Naive thymus-derived CD8-positive, alpha-beta T cell (primary cell): Measurements from ENCODE around the gene ERBB3. TPM values are rescaled to one million over a fixed set of nuclear protein-coding genes. Genes with fewer than 3 reads are reported as not detected.

Source experiments
- ATAC-seq, 2 donors: fragments of 150-1000 bp; cut with Tn5 transposase in 1 of 2; sonication (Bioruptor Pico), chemical (Tn5 transposase) in 1 of 2; 1 replicate in 1 of 2; 2 replicates in 1 of 2; pipeline ENCODE4 v1.10.0; 2021; ENCODE audit warnings: mild to moderate bottlenecking in 2 of 2, moderate library complexity in 2 of 2
- POLR2A ChIA-PET: fragments of 350-600 bp; sonication (Branson Sonifier 250); formaldehyde crosslinking; loops from one replicate; lab custom pipeline; 2021; ENCODE audit warnings: antibody characterized with exemption; lab: Charles Lee
- DNase-seq, 10 donors: peaks; one replicate each; pipeline versions ENCODE4 v3.0.0 to v3.0.0-alpha.2; 2020 to 2022
- H3K27ac Mint-ChIP-seq, 10 donors: one replicate each; pipeline ENCODE4 v1.8.0; 2020 to 2022; ENCODE audit warnings: mild to moderate bottlenecking in 10 of 10, mixed read lengths in 10 of 10, moderate library complexity in 4 of 10, inconsistent platforms in 1 of 10
- H3K27me3 Mint-ChIP-seq, 5 donors: one replicate each; pipeline ENCODE4 v1.8.0; 2021 to 2022; ENCODE audit warnings: mixed read lengths in 5 of 5
- H3K36me3 Mint-ChIP-seq, 3 donors: one replicate each; pipeline ENCODE4 v1.8.0; 2020 to 2022; ENCODE audit warnings: mixed read lengths in 3 of 3, mild to moderate bottlenecking in 2 of 3, inconsistent platforms in 1 of 3
- H3K4me1 Mint-ChIP-seq, 4 donors: one replicate each; pipeline ENCODE4 v1.8.0; 2021 to 2022; ENCODE audit warnings: mixed read lengths in 4 of 4
- H3K4me3 Mint-ChIP-seq, 10 donors: one replicate each; pipeline ENCODE4 v1.8.0; 2020 to 2022; ENCODE audit warnings: mild to moderate bottlenecking in 10 of 10, mixed read lengths in 10 of 10, moderate library complexity in 6 of 10, inconsistent platforms in 1 of 10
- H3K9me3 Mint-ChIP-seq, 9 donors: one replicate each; pipeline ENCODE4 v1.8.0; 2020 to 2022; ENCODE audit warnings: mixed read lengths in 9 of 9, mild to moderate bottlenecking in 3 of 9, inconsistent platforms in 1 of 9, moderate library complexity in 1 of 9
- polyA plus RNA-seq, 3 donors: library from polyadenylated mRNA; unstranded; fragments of 300-500 nt; fragmentation: Illumina TruSeq; gene quantifications; one replicate each; pipeline ENCODE4 v1.2.3, GENCODE V29; 2021
- total RNA-seq, 8 experiments: library from RNA in 2 of 8; stranded (reverse) in 2 of 8; gene quantifications; one replicate each; pipeline ENCODE4 v1.2.3 and lab custom pipeline; 2021 to 2026

ERBB3 gene
- total and polyA plus RNA-seq, 5 experiments from 2014 or later = 1.3 to 26.0 (median 3.3) TPM

GRCh38 chr12:56102683-56103065, 22.7 kb downstream of the ERBB3 start:
- no peaks in the 10 kb centered on the region for H3K27me3 Mint-ChIP-seq

GRCh38 chr12:56103066-56103711, 23.2 kb downstream of the ERBB3 start:
- Mint-ChIP-seq H3K9me3 (no peaks in the 10 kb centered on the region), H3K36me3 (peaks cover 0 to 23% (median 7%) of the 10 kb centered on the region in 3 donors), H3K27me3 (no peaks in the 10 kb centered on the region), H3K4me1 (peaks cover 35 to 73% (median 62%) of the 10 kb centered on the region in 4 donors), H3K4me3 (peak overlapping the region; percentile 93 to 100 (median 98)), H3K27ac (peak overlapping the region; percentile 97 to 99 (median 98))
- ATAC-seq (peak; percentile 23 to 26), DNase-seq (peak in 4 of 10 donors; percentile 26 to 65 (median 62))
- POLR2A ChIA-PET = interaction anchor here (0.6 to 6.2 kb wide), 33 partner anchors 9 to 520 kb away, joined by 3 to 236 read pairs (median 9); partner anchors contain the start of genes CNPY2, DGKA, DNAJC14 and ERBB3

More at GRCh38 chr12:56102683-56103065, 22.7 kb downstream of the ERBB3 start:
- H3K27ac Mint-ChIP-seq = peak overlapping the region; percentile 97 to 99 (median 98)
- no peak for ATAC-seq
- no peak for DNase-seq
- POLR2A ChIA-PET = interaction anchor here (0.5 to 6.2 kb wide), 29 partner anchors 8 to 1681 kb away, joined by 3 to 236 read pairs (median 10); partner anchors contain the start of genes CNPY2, DGKA, ERBB3 and ESYT1
- H3K36me3 Mint-ChIP-seq = peaks cover 0 to 18% (median 3%) of the 10 kb centered on the region in 3 donors
- peak overlapping the region; percentile 93 to 100 (median 98) for H3K4me3 Mint-ChIP-seq
- no peaks in the 10 kb centered on the region for H3K9me3 Mint-ChIP-seq
- peaks cover 37 to 73% (median 63%) of the 10 kb centered on the region in 4 donors for H3K4me1 Mint-ChIP-seq

- Mint-ChIP-seq H3K36me3 (peaks cover 0 to 28% (median 9%) of the 10 kb centered on the region in 3 donors), H3K4me3 (peak overlapping the region; percentile 93 to 100 (median 98)), H3K27ac (peak overlapping the region; percentile 97 to 99 (median 98)), H3K27me3 (no peaks in the 10 kb centered on the region), H3K9me3 (no peaks in the 10 kb centered on the region), H3K4me1 (peaks cover 35 to 73% (median 62%) of the 10 kb centered on the region in 4 donors)
- DNase-seq (peak in 1 of 10 donors; percentile 10), ATAC-seq (peak in 1 of 2 donors; percentile 2)
- POLR2A ChIA-PET = interaction anchor here (0.6 to 6.2 kb wide), 40 partner anchors 9 to 1823 kb away, joined by 3 to 236 read pairs (median 8); partner anchors contain the start of genes CNPY2, COQ10A, DGKA and DNAJC14
Measured at GRCh38 chr12:56103823-56104108, 23.8 kb downstream of the ERBB3 start.

GRCh38 chr12:56104109-56104814, 24.3 kb downstream of the ERBB3 start, which contains the start of gene PA2G4:
PA2G4 (plus strand) TSS chr12:56104559; CDS start chr12:56104738, 179 bp downstream.
- no peaks in the 10 kb centered on the region for H3K9me3 Mint-ChIP-seq
- peaks cover 0 to 33% (median 9%) of the 10 kb centered on the region in 3 donors for H3K36me3 Mint-ChIP-seq
- ATAC-seq = peak; percentile 88
- no peaks in the 10 kb centered on the region for H3K27me3 Mint-ChIP-seq
- DNase-seq = peak; percentile 82 to 99 (median 94)
- peak within 1 kb of the TSS; percentile 97 to 99 (median 98) for H3K27ac Mint-ChIP-seq
- H3K4me1 Mint-ChIP-seq = peaks cover 35 to 73% (median 62%) of the 10 kb centered on the region in 4 donors
- H3K4me3 Mint-ChIP-seq = peak within 1 kb of the TSS; percentile 93 to 100 (median 98)
- POLR2A ChIA-PET = interaction anchor here (0.6 to 6.2 kb wide), 43 partner anchors 8 to 1824 kb away, joined by 3 to 236 read pairs (median 7); partner anchors contain the start of genes CNPY2, COQ10A, DGKA and DNAJC14

- ATAC-seq (peak; percentile 0 to 9), DNase-seq (peak in 3 of 10 donors; percentile 5 to 13 (median 8))
- H3K27ac Mint-ChIP-seq = peak overlapping the region; percentile 97 to 99 (median 98)
- no peaks in the 10 kb centered on the region for H3K9me3 Mint-ChIP-seq
- peaks cover 33 to 69% (median 58%) of the 10 kb centered on the region in 4 donors for H3K4me1 Mint-ChIP-seq
- no peaks in the 10 kb centered on the region for H3K27me3 Mint-ChIP-seq
- POLR2A ChIA-PET = interaction anchor here (0.6 to 6.2 kb wide), 26 partner anchors 12 to 367 kb away, joined by 3 to 236 read pairs (median 10); partner anchors contain the start of genes CNPY2, DGKA, ERBB3 and ESYT1
- H3K36me3 Mint-ChIP-seq = peaks cover 0 to 41% (median 14%) of the 10 kb centered on the region in 3 donors
- peak overlapping the region; percentile 93 to 100 (median 98) for H3K4me3 Mint-ChIP-seq
Measured at GRCh38 chr12:56104815-56105608, 25.0 kb downstream of the ERBB3 start.

- Mint-ChIP-seq H3K4me1 (peaks cover 32 to 66% (median 57%) of the 10 kb centered on the region in 4 donors), H3K27me3 (no peaks in the 10 kb centered on the region), H3K27ac (peak overlapping the region; percentile 86 to 99 (median 98)), H3K4me3 (peak overlapping the region; percentile 93 to 100 (median 98)), H3K36me3 (peaks cover 3 to 46% (median 15%) of the 10 kb centered on the region in 3 donors), H3K9me3 (no peaks in the 10 kb centered on the region)
- POLR2A ChIA-PET = interaction anchor here (2.0 to 5.3 kb wide), 7 partner anchors 12 to 367 kb away, joined by 7 to 236 read pairs (median 32); partner anchors contain the start of genes DGKA, ESYT1, MYL6B and PYM1
- DNase-seq = no peak
- ATAC-seq = no peak
Measured at GRCh38 chr12:56105609-56105902, 25.6 kb downstream of the ERBB3 start.

- Mint-ChIP-seq H3K36me3 (peaks cover 6 to 62% (median 18%) of the 10 kb centered on the region in 3 donors), H3K27ac (peak overlapping the region in 5 of 10 donors; percentile 22 to 82 (median 54)), H3K27me3 (no peaks in the 10 kb centered on the region), H3K4me1 (peaks cover 23 to 49% (median 43%) of the 10 kb centered on the region in 4 donors), H3K9me3 (no peaks in the 10 kb centered on the region), H3K4me3 (peak overlapping the region in 3 of 10 donors; percentile 14 to 45 (median 39))
- POLR2A ChIA-PET = interaction anchor here (0.6 to 2.5 kb wide), 5 partner anchors 10 to 1348 kb away, joined by 3 to 14 read pairs (median 3); partner anchors contain the start of genes INHBE, RPL41 and ZC3H10
- ATAC-seq = no peak
- no peak for DNase-seq
Measured at GRCh38 chr12:56107242-56107641, 27.3 kb downstream of the ERBB3 start.

GRCh38 chr12:56110571-56110970, 30.6 kb downstream of the ERBB3 start:
- Mint-ChIP-seq H3K4me1 (peaks cover 7 to 20% (median 18%) of the 10 kb centered on the region in 4 donors), H3K4me3 (no peak overlapping the region), H3K9me3 (no peaks in the 10 kb centered on the region), H3K27ac (peak overlapping the region in 2 of 10 donors; percentile 4 to 22), H3K27me3 (no peaks in the 10 kb centered on the region), H3K36me3 (peaks cover 6 to 78% (median 21%) of the 10 kb centered on the region in 3 donors)
- no peak for ATAC-seq
- POLR2A ChIA-PET = interaction anchor here (1.2 to 1.7 kb wide), 3 partner anchors 16 to 111 kb away, joined by 3 to 4 read pairs (median 4); partner anchors contain the start of genes ESYT1 and RNF41
- DNase-seq = no peak

GRCh38 chr12:56114084-56114483, 34.1 kb downstream of the ERBB3 start:
- no peaks in the 10 kb centered on the region for H3K27me3 Mint-ChIP-seq
- H3K27ac Mint-ChIP-seq = peak overlapping the region in 6 of 10 donors; percentile 22 to 70 (median 49)
- H3K4me3 Mint-ChIP-seq = peak overlapping the region in 2 of 10 donors; percentile 5 to 30
- DNase-seq = no peak
- peaks cover 18 to 29% (median 28%) of the 10 kb centered on the region in 4 donors for H3K4me1 Mint-ChIP-seq
- no peaks in the 10 kb centered on the region for H3K9me3 Mint-ChIP-seq
- POLR2A ChIA-PET = interaction anchor here (0.6 to 3.2 kb wide), 2 partner anchors 11 to 122 kb away, joined by 4 to 14 read pairs; partner anchors contain the start of gene PA2G4
- peaks cover 20 to 65% (median 24%) of the 10 kb centered on the region in 3 donors for H3K36me3 Mint-ChIP-seq
- ATAC-seq = no peak

- peaks cover 24 to 40% (median 37%) of the 10 kb centered on the region in 4 donors for H3K4me1 Mint-ChIP-seq
- peaks cover 19 to 56% (median 19%) of the 10 kb centered on the region in 3 donors for H3K36me3 Mint-ChIP-seq
- peak overlapping the region; percentile 95 to 99 (median 98) for H3K4me3 Mint-ChIP-seq
- peak overlapping the region; percentile 92 to 100 (median 98) for H3K27ac Mint-ChIP-seq
- no peak for ATAC-seq
- H3K27me3 Mint-ChIP-seq = no peaks in the 10 kb centered on the region
- H3K9me3 Mint-ChIP-seq = no peaks in the 10 kb centered on the region
- no peak for DNase-seq
- POLR2A ChIA-PET = interaction anchor here (0.6 to 17.5 kb wide), 11 partner anchors 12 to 1371 kb away, joined by 3 to 284 read pairs (median 5); partner anchors contain the start of genes CNPY2, ESYT1, PA2G4 and SMARCC2
Measured at GRCh38 chr12:56115329-56115728, 35.4 kb downstream of the ERBB3 start.
